Liver (tissue), 9 donors: ENCODE measurements around the gene SAXO2. TPM values are rescaled to one million over a fixed set of nuclear protein-coding genes. Genes with fewer than 3 reads are reported as not detected.
"Not testable (repeated sequence)": the region's sequence is repeated elsewhere in the genome, so short reads cannot be mapped to it uniquely, and the experiment has no call there.

ENCODE experiments used
- DNase-seq: peaks from one replicate; pipeline ENCODE4 v3.0.0-alpha.2; 2017; ENCODE audit warnings: low spot score
- H3K27ac ChIP-seq, 2 donors: one replicate each; pipeline ENCODE4 v1.7.0; 2013; ENCODE audit warnings: inconsistent platforms in 2 of 2, low read length in 2 of 2, control low read depth in 1 of 2, low read depth in 1 of 2, mild to moderate bottlenecking in 1 of 2
- H3K27me3 ChIP-seq, 4 donors: one replicate each; pipeline versions ENCODE4 v1.6.1 to v1.7.0; 2013; ENCODE audit warnings: low read length in 3 of 4, inconsistent platforms in 1 of 4, mild to moderate bottlenecking in 1 of 4, moderate library complexity in 1 of 4; ENCODE audit not compliant: control insufficient read depth in 4 of 4, insufficient read depth in 4 of 4
- H3K36me3 ChIP-seq, 4 donors: one replicate each; pipeline versions ENCODE4 v1.6.1 to v1.7.0; 2013; ENCODE audit warnings: low read length in 3 of 4, mild to moderate bottlenecking in 3 of 4, low read depth in 1 of 4, moderate library complexity in 1 of 4; ENCODE audit not compliant: control insufficient read depth in 4 of 4, insufficient read depth in 3 of 4
- H3K4me1 ChIP-seq, 4 donors: one replicate each; pipeline versions ENCODE4 v1.6.1 to v1.7.0; 2013; ENCODE audit warnings: low read length in 3 of 4, mild to moderate bottlenecking in 3 of 4, moderate library complexity in 1 of 4; ENCODE audit not compliant: control insufficient read depth in 4 of 4, insufficient read depth in 4 of 4
- H3K4me3 ChIP-seq, 3 donors: one replicate each; pipeline versions ENCODE4 v1.6.1 to v1.7.0; 2013; ENCODE audit warnings: low read length in 3 of 3, control low read depth in 1 of 3, low read depth in 1 of 3, mild to moderate bottlenecking in 1 of 3
- H3K9ac ChIP-seq, 2 donors: one replicate each; pipeline ENCODE4 v1.7.0; 2013; ENCODE audit warnings: low read length in 2 of 2, mild to moderate bottlenecking in 2 of 2, moderate library complexity in 2 of 2, control low read depth in 1 of 2, low read depth in 1 of 2
- H3K9me3 ChIP-seq, 4 donors: one replicate each; pipeline versions ENCODE4 v1.6.1 to v1.7.0; 2013; ENCODE audit warnings: low read length in 3 of 4; ENCODE audit not compliant: control insufficient read depth in 4 of 4
- EGR1 ChIP-seq, 2 donors: IDR thresholded peaks; 2 replicates each; pipeline ENCODE4 v1.6.1; 2016 to 2018; ENCODE audit warnings: antibody characterized with exemption in 2 of 2, low read depth in 2 of 2
- FOXA1 ChIP-seq: IDR thresholded peaks from 2 replicates; pipeline ENCODE4 v1.6.1; 2016; ENCODE audit warnings: antibody characterized with exemption
- FOXA2 ChIP-seq: IDR thresholded peaks from 2 replicates; pipeline ENCODE4 v1.6.1; 2016; ENCODE audit warnings: antibody characterized with exemption
- GABPA ChIP-seq, 2 donors: IDR thresholded peaks in 1 of 2; conservative IDR thresholded peaks in 1 of 2; 2 replicates each; pipeline ENCODE4 v1.6.1; 2016; ENCODE audit warnings: antibody characterized with exemption in 2 of 2, mild to moderate bottlenecking in 1 of 2, moderate library complexity in 1 of 2
- HNF4A ChIP-seq, 2 donors: conservative IDR thresholded peaks; 2 replicates each; pipeline ENCODE4 v1.6.1; 2016; ENCODE audit warnings: antibody characterized with exemption in 2 of 2, mild to moderate bottlenecking in 2 of 2
- HNF4G ChIP-seq: IDR thresholded peaks from 2 replicates; pipeline ENCODE4 v1.6.1; 2016; ENCODE audit warnings: antibody characterized with exemption
- JUND ChIP-seq, 2 donors: IDR thresholded peaks; 2 replicates each; pipeline ENCODE4 v1.6.1; 2016; ENCODE audit warnings: antibody characterized with exemption in 2 of 2
- MAX ChIP-seq: IDR thresholded peaks from 2 replicates; pipeline ENCODE4 v1.6.1; 2016; ENCODE audit warnings: antibody characterized with exemption
- NR2F2 ChIP-seq: IDR thresholded peaks from 2 replicates; pipeline ENCODE4 v1.6.1; 2016; ENCODE audit warnings: antibody characterized with exemption
- RAD21 ChIP-seq, 2 donors: IDR thresholded peaks; 2 replicates each; pipeline ENCODE4 v1.6.1; 2016; ENCODE audit warnings: antibody characterized with exemption in 2 of 2, mild to moderate bottlenecking in 2 of 2
- RXRA ChIP-seq, 2 donors: IDR thresholded peaks; 2 replicates each; pipeline ENCODE4 v1.6.1; 2017 to 2018; ENCODE audit warnings: antibody characterized with exemption in 2 of 2, mild to moderate bottlenecking in 1 of 2
- SP1 ChIP-seq: IDR thresholded peaks from 2 replicates; pipeline ENCODE4 v1.6.1; 2018; ENCODE audit warnings: antibody characterized with exemption, mild to moderate bottlenecking
- TAF1 ChIP-seq: conservative IDR thresholded peaks from 2 replicates; pipeline ENCODE4 v1.6.1; 2016; ENCODE audit warnings: antibody characterized with exemption, mild to moderate bottlenecking
- YY1 ChIP-seq: IDR thresholded peaks from 2 replicates; pipeline ENCODE4 v1.6.1; 2016; ENCODE audit warnings: antibody characterized with exemption, mild to moderate bottlenecking
- ZBTB33 ChIP-seq: IDR thresholded peaks from 2 replicates; pipeline ENCODE4 v1.6.1; 2016; ENCODE audit warnings: antibody characterized with exemption
- WGBS: extraction: QIAGEN DNeasy Blood & Tissue Kit; methylation state at CpG from one replicate; pipeline ENCODE4 v1.1.7; 2013; 5-methylcytosine and 5-hydroxymethylcytosine counted together
- polyA plus RNA-seq, 2 donors: library from polyadenylated mRNA; stranded (reverse) in 1 of 2; unstranded in 1 of 2; fragments of 200-250 nt in 1 of 2; fragments of >200 nt in 1 of 2; fragmentation: Nextera tagmentation in 1 of 2; extraction: Ambion mirVana in 1 of 2; gene quantifications; one replicate each; pipeline versions ENCODE4 v1.2.1 to v1.2.3, GENCODE V29; 2013 to 2015
- total RNA-seq, 2 donors: library from RNA; depleted of rRNA; stranded (reverse); fragments of >200 nt; gene quantifications; one replicate each; pipeline ENCODE4 v1.2.3, GENCODE V29; 2014
- TF ChIP-seq, protein P1 (sequence below): fragments of 150-350 bp; IDR thresholded peaks from 2 replicates; pipeline ENCODE4 v1.5.1; 2017; ENCODE audit warnings: improper control_type of control experiment, low read depth, low read length; ENCODE audit not compliant: missing input control
- TF ChIP-seq, protein P2 (sequence below): IDR thresholded peaks from 2 replicates; pipeline ENCODE4 v1.6.1; 2016; ENCODE audit warnings: antibody characterized with exemption, mild to moderate bottlenecking
- TF ChIP-seq, protein P3 (sequence below): IDR thresholded peaks from 2 replicates; pipeline ENCODE4 v1.6.1; 2016; ENCODE audit warnings: antibody characterized with exemption
- donor health status: healthy.
- donor health status: healthy.
- donor health status: healthy.
- donor health status: healthy.
- donor health status: healthy.

Gene SAXO2
- total and polyA plus RNA-seq, 4 donors = 0.28 to 1.4 (median 0.43) TPM

DNA sequence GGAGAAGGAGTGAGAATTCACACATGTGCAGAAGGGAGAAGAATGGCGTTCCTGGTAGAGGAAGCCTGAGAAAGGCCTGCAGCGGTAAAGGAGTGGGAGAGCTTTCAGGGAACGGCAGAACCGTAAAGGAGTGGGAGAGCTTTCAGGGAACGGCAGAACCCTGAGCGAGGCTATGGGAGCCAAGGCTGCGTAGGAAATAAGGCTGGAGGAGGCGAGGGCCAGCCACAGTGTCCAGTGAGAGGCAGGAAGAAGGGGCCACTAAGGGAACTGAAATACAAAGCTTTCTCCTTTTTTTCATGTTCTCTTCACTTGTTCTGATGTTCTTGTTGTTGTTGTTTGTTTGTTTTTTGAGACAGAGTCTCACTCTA, 45.1 kb downstream of the SAXO2 start (continued):
- no peak for TF ChIP-seq ZBTB33
- TF ChIP-seq YY1 = no peak
- TF ChIP-seq FOXA2 = no peak
- TF ChIP-seq HNF4A (conservative IDR thresholded peaks at IDR 0.05) = no peak
- TF ChIP-seq GABPA (IDR thresholded peaks at IDR 0.05 in 1 of 2, conservative IDR thresholded peaks at IDR 0.05 in 1 of 2) = no peak
- no peak for TF ChIP-seq TAF1

DNA sequence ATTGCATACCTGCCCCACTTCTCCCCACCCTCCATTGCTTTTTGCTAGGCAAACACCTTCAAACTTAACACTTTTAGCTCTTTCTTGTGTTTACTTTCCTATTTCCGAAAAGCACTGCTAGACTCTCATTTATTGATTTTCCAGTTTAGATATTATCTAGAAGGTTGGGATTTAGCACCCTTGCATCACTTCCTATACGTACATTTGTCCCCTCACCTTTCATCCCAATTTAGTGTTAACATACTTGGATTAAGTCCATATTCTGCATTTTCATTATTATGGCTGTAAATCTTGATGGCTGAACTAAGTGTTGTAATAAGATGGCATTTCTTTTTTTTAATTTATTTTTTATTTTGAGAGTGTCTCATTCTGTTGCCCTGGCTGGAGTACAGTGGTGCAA, 47.2 kb downstream of the SAXO2 start:
- WGBS = 40% methylated on average over 2 of the region's 2 CpGs
- no peak for DNase-seq
- H3K9ac ChIP-seq = no peak overlapping the region
- no peak overlapping the region for H3K4me3 ChIP-seq
- H3K4me1 ChIP-seq = no peaks in the 10 kb centered on the region
- H3K36me3 ChIP-seq = no peaks in the 10 kb centered on the region
- TF ChIP-seq, protein P1, sequence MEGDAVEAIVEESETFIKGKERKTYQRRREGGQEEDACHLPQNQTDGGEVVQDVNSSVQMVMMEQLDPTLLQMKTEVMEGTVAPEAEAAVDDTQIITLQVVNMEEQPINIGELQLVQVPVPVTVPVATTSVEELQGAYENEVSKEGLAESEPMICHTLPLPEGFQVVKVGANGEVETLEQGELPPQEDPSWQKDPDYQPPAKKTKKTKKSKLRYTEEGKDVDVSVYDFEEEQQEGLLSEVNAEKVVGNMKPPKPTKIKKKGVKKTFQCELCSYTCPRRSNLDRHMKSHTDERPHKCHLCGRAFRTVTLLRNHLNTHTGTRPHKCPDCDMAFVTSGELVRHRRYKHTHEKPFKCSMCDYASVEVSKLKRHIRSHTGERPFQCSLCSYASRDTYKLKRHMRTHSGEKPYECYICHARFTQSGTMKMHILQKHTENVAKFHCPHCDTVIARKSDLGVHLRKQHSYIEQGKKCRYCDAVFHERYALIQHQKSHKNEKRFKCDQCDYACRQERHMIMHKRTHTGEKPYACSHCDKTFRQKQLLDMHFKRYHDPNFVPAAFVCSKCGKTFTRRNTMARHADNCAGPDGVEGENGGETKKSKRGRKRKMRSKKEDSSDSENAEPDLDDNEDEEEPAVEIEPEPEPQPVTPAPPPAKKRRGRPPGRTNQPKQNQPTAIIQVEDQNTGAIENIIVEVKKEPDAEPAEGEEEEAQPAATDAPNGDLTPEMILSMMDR = no peak
- TF ChIP-seq, protein P2, sequence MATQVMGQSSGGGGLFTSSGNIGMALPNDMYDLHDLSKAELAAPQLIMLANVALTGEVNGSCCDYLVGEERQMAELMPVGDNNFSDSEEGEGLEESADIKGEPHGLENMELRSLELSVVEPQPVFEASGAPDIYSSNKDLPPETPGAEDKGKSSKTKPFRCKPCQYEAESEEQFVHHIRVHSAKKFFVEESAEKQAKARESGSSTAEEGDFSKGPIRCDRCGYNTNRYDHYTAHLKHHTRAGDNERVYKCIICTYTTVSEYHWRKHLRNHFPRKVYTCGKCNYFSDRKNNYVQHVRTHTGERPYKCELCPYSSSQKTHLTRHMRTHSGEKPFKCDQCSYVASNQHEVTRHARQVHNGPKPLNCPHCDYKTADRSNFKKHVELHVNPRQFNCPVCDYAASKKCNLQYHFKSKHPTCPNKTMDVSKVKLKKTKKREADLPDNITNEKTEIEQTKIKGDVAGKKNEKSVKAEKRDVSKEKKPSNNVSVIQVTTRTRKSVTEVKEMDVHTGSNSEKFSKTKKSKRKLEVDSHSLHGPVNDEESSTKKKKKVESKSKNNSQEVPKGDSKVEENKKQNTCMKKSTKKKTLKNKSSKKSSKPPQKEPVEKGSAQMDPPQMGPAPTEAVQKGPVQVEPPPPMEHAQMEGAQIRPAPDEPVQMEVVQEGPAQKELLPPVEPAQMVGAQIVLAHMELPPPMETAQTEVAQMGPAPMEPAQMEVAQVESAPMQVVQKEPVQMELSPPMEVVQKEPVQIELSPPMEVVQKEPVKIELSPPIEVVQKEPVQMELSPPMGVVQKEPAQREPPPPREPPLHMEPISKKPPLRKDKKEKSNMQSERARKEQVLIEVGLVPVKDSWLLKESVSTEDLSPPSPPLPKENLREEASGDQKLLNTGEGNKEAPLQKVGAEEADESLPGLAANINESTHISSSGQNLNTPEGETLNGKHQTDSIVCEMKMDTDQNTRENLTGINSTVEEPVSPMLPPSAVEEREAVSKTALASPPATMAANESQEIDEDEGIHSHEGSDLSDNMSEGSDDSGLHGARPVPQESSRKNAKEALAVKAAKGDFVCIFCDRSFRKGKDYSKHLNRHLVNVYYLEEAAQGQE = no peak
- TF ChIP-seq JUND (IDR thresholded peaks at IDR 0.05) = no peak
- TF ChIP-seq ZBTB33 = no peak
- TF ChIP-seq HNF4G = no peak
- TF ChIP-seq GABPA (IDR thresholded peaks at IDR 0.05 in 1 of 2, conservative IDR thresholded peaks at IDR 0.05 in 1 of 2) = no peak
- TF ChIP-seq RAD21 (IDR thresholded peaks at IDR 0.05) = no peak
- TF ChIP-seq EGR1 (IDR thresholded peaks at IDR 0.05; ENCODE audit: low read depth in 2 of 2) = no peak
- no peak for TF ChIP-seq RXRA (IDR thresholded peaks at IDR 0.05)
- TF ChIP-seq FOXA2 = no peak
- no peak for TF ChIP-seq HNF4A (conservative IDR thresholded peaks at IDR 0.05)
- TF ChIP-seq MAX = no peak
- TF ChIP-seq, protein P3, sequence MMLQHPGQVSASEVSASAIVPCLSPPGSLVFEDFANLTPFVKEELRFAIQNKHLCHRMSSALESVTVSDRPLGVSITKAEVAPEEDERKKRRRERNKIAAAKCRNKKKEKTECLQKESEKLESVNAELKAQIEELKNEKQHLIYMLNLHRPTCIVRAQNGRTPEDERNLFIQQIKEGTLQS = no peak
- TF ChIP-seq YY1 = no peak
- TF ChIP-seq FOXA1 = no peak
- no peak for TF ChIP-seq TAF1
- TF ChIP-seq NR2F2 = no peak
- TF ChIP-seq SP1 = no peak
- no peaks in the 10 kb centered on the region for H3K27me3 ChIP-seq
- H3K27ac ChIP-seq = no peak overlapping the region
- H3K9me3 ChIP-seq = no peaks in the 10 kb centered on the region

DNA sequence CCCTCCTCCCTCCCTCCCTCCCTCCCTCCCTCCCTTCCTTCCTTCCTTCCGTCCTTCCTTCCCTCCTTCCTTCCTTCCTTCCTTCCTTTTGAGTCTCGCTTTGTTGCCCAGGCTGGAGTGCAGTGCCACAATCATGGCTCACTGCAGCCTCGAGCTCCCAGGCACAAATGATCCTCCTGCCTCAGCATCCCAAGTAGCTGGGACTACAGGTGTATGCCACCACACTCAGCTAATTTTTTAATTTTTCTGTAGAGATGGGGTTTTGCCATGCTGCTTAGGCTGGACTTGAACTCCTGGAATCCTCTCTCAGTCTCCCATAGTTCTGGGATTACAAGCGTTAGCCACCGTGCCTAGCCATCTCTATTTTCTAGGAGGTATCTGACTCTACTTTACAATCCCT, 48.7 kb downstream of the SAXO2 start:
- not testable (repeated sequence) for H3K4me3 ChIP-seq, H3K36me3 ChIP-seq, H3K27me3 ChIP-seq, DNase-seq, H3K9ac ChIP-seq, H3K4me1 ChIP-seq, H3K9me3 ChIP-seq, H3K27ac ChIP-seq
- WGBS = 85% methylated on average over 4 of the region's 5 CpGs
